Measurements from ENCODE around the gene RAB1A. TPM values are rescaled to one million over a fixed set of nuclear protein-coding genes. Genes with fewer than 3 reads are reported as not detected.

Gene RAB1A
- total RNA-seq, 1 donor, result 81.9 TPM

- Histone ChIP-seq H3K4me1 (ENCODE audit: insufficient read depth, low read length) (peaks cover 49% of the 10 kb centered on the region), H3K9me3 (ENCODE audit: low read depth, low read length) (no peaks in the 10 kb centered on the region), H3K4me3 (ENCODE audit: low read length) (no peak overlapping the region), H3K27me3 (ENCODE audit: insufficient read depth, low read length) (no peaks in the 10 kb centered on the region)
Measured at GRCh38 chr2:65064728-65065552, 65.0 kb downstream of the RAB1A start.

- Histone ChIP-seq H3K27me3 (ENCODE audit: insufficient read depth, low read length) (no peaks in the 10 kb centered on the region), H3K9me3 (ENCODE audit: low read depth, low read length) (no peaks in the 10 kb centered on the region), H3K4me1 (ENCODE audit: insufficient read depth, low read length) (peaks cover 51% of the 10 kb centered on the region), H3K4me3 (ENCODE audit: low read length) (no peak overlapping the region)
Measured at GRCh38 chr2:65062843-65063825, 66.8 kb downstream of the RAB1A start.

GRCh38 chr2:65061910-65062339 lies 68.0 kb downstream of the RAB1A start:
- Histone ChIP-seq H3K9me3 (ENCODE audit: low read depth, low read length) (no peaks in the 10 kb centered on the region), H3K4me3 (ENCODE audit: low read length) (no peak overlapping the region), H3K27me3 (ENCODE audit: insufficient read depth, low read length) (no peaks in the 10 kb centered on the region), H3K4me1 (ENCODE audit: insufficient read depth, low read length) (peaks cover 51% of the 10 kb centered on the region)

- H3K9me3 ChIP-seq (ENCODE audit: low read depth, low read length), result no peaks in the 10 kb centered on the region
- peaks cover 53% of the 10 kb centered on the region for H3K4me1 ChIP-seq (ENCODE audit: insufficient read depth, low read length)
- no peak overlapping the region for H3K4me3 ChIP-seq (ENCODE audit: low read length)
- no peaks in the 10 kb centered on the region for H3K27me3 ChIP-seq (ENCODE audit: insufficient read depth, low read length)
Measured at GRCh38 chr2:65061146-65061909, 68.6 kb downstream of the RAB1A start.

- no peaks in the 10 kb centered on the region for H3K9me3 ChIP-seq (ENCODE audit: low read depth, low read length)
- no peak overlapping the region for H3K4me3 ChIP-seq (ENCODE audit: low read length)
- H3K27me3 ChIP-seq (ENCODE audit: insufficient read depth, low read length), result no peaks in the 10 kb centered on the region
- peaks cover 49% of the 10 kb centered on the region for H3K4me1 ChIP-seq (ENCODE audit: insufficient read depth, low read length)
Measured at GRCh38 chr2:65059071-65059470, 70.8 kb downstream of the RAB1A start.

- Histone ChIP-seq H3K4me3 (ENCODE audit: low read length) (peak overlapping the region; percentile 51), H3K4me1 (ENCODE audit: insufficient read depth, low read length) (peaks cover 63% of the 10 kb centered on the region), H3K27me3 (ENCODE audit: insufficient read depth, low read length) (no peaks in the 10 kb centered on the region), H3K9me3 (ENCODE audit: low read depth, low read length) (no peaks in the 10 kb centered on the region)
Measured at GRCh38 chr2:65057391-65058052, 72.4 kb downstream of the RAB1A start.

GRCh38 chr2:65057054-65057375 lies 72.9 kb downstream of the RAB1A start:
- peaks cover 66% of the 10 kb centered on the region for H3K4me1 ChIP-seq (ENCODE audit: insufficient read depth, low read length)
- no peaks in the 10 kb centered on the region for H3K27me3 ChIP-seq (ENCODE audit: insufficient read depth, low read length)
- H3K4me3 ChIP-seq (ENCODE audit: low read length), result peak overlapping the region; percentile 51
- no peaks in the 10 kb centered on the region for H3K9me3 ChIP-seq (ENCODE audit: low read depth, low read length)

- peak within 1 kb of the TSS; percentile 51 for H3K4me3 ChIP-seq (ENCODE audit: low read length)
- H3K9me3 ChIP-seq (ENCODE audit: low read depth, low read length), result no peaks in the 10 kb centered on the region
- H3K27me3 ChIP-seq (ENCODE audit: insufficient read depth, low read length), result no peaks in the 10 kb centered on the region
- peaks cover 66% of the 10 kb centered on the region for H3K4me1 ChIP-seq (ENCODE audit: insufficient read depth, low read length)
Measured at GRCh38 chr2:65056215-65057053, 73.5 kb downstream of the RAB1A start, which contains the start of gene CEP68. TSS of gene CEP68 (plus strand) at chr2:65056416. CDS start at chr2:65069445, 13,029 bp downstream.

GRCh38 chr2:65055422-65056214 lies 74.3 kb downstream of the RAB1A start:
- H3K27me3 ChIP-seq (ENCODE audit: insufficient read depth, low read length), result no peaks in the 10 kb centered on the region
- peak overlapping the region; percentile 51 for H3K4me3 ChIP-seq (ENCODE audit: low read length)
- peaks cover 66% of the 10 kb centered on the region for H3K4me1 ChIP-seq (ENCODE audit: insufficient read depth, low read length)
- H3K9me3 ChIP-seq (ENCODE audit: low read depth, low read length), result no peaks in the 10 kb centered on the region

- peak overlapping the region; percentile 51 for H3K4me3 ChIP-seq (ENCODE audit: low read length)
- H3K27me3 ChIP-seq (ENCODE audit: insufficient read depth, low read length), result no peaks in the 10 kb centered on the region
- no peaks in the 10 kb centered on the region for H3K9me3 ChIP-seq (ENCODE audit: low read depth, low read length)
- H3K4me1 ChIP-seq (ENCODE audit: insufficient read depth, low read length), result peaks cover 66% of the 10 kb centered on the region
Measured at GRCh38 chr2:65054749-65055421, 75.0 kb downstream of the RAB1A start.

- Histone ChIP-seq H3K4me3 (ENCODE audit: low read length) (no peak overlapping the region), H3K9me3 (ENCODE audit: low read depth, low read length) (no peaks in the 10 kb centered on the region), H3K27me3 (ENCODE audit: insufficient read depth, low read length) (no peaks in the 10 kb centered on the region), H3K4me1 (ENCODE audit: insufficient read depth, low read length) (peaks cover 51% of the 10 kb centered on the region)
Measured at GRCh38 chr2:65053199-65053598, 76.7 kb downstream of the RAB1A start.

GRCh38 chr2:65050931-65051330 lies 79.0 kb downstream of the RAB1A start:
- H3K4me3 ChIP-seq (ENCODE audit: low read length), result no peak overlapping the region
- no peaks in the 10 kb centered on the region for H3K9me3 ChIP-seq (ENCODE audit: low read depth, low read length)
- peaks cover 36% of the 10 kb centered on the region for H3K4me1 ChIP-seq (ENCODE audit: insufficient read depth, low read length)
- no peaks in the 10 kb centered on the region for H3K27me3 ChIP-seq (ENCODE audit: insufficient read depth, low read length)

Measured in mononuclear cell (primary cell).